Right lobe of liver (tissue), 6 donors: Measurements from ENCODE around the gene MID2. TPM values are rescaled to one million over a fixed set of nuclear protein-coding genes. Genes with fewer than 3 reads are reported as not detected.

ENCODE experiments used
- ATAC-seq, 4 donors: fragments of 200-7000 bp; cut with Tn5 transposase; one replicate each; pipeline ENCODE4 v1.9.1; 2020; ENCODE audit warnings: mild to moderate bottlenecking in 4 of 4, moderate library complexity in 4 of 4
- DNase-seq, 3 donors: peaks; one replicate each; pipeline ENCODE4 v3.0.0-alpha.2; 2020
- H3K27ac ChIP-seq, 3 donors: fragments of 200-600 bp; one replicate each; pipeline ENCODE4 v1.8.0; 2022
- H3K27me3 ChIP-seq, 2 donors: fragments of 200-600 bp; one replicate each; pipeline ENCODE4 v1.8.0; 2022
- H3K36me3 ChIP-seq, 4 donors: fragments of 200-600 bp; sonication (generic) in 1 of 4; one replicate each; pipeline versions ENCODE4 v1.5.1 to v1.8.0; 2017 to 2022; ENCODE audit warnings: control low read depth in 1 of 4
- H3K4me1 ChIP-seq, 4 donors: fragments of 200-600 bp; sonication (generic) in 1 of 4; one replicate each; pipeline versions ENCODE4 v1.5.1 to v1.8.0; 2017 to 2022; ENCODE audit warnings: control low read depth in 1 of 4
- H3K4me3 ChIP-seq, 3 donors: fragments of 200-600 bp; one replicate each; pipeline ENCODE4 v1.8.0; 2022
- H3K9me3 ChIP-seq, 4 donors: fragments of 200-600 bp; sonication (generic) in 1 of 4; one replicate each; pipeline versions ENCODE4 v1.5.1 to v1.8.0; 2017 to 2022; ENCODE audit warnings: control low read depth in 1 of 4
- CTCF ChIP-seq, 4 donors: fragments of 200-600 bp in 3 of 4; fragments of 450-650 bp in 1 of 4; IDR thresholded peaks; one replicate each; pipeline versions ENCODE4 v1.5.1 to v1.8.0; 2016 to 2022; ENCODE audit warnings: antibody characterized with exemption in 4 of 4, mild to moderate bottlenecking in 2 of 4
- POLR2A ChIP-seq: fragments of 450-650 bp; IDR thresholded peaks from one replicate; pipeline ENCODE4 v1.6.1; 2017; ENCODE audit warnings: antibody characterized with exemption, mild to moderate bottlenecking
- WGBS: methylation state at CpG from one replicate; pipeline ENCODE4 v1.1.6; 2018; ENCODE audit warnings: low coverage, low lambda C conversion rate; ENCODE audit not compliant: insufficient coverage; ENCODE audit errors: missing lambda C conversion rate; 5-methylcytosine and 5-hydroxymethylcytosine counted together
- intact Hi-C, 2 donors: fragments of 100-400 bp; cut with DNase I; formaldehyde crosslinking; loops; one replicate each; pipeline versions ENCODE4 v1.11.2 to v1.14.1; 2022
- total RNA-seq, 6 experiments: library from RNA; depleted of rRNA in 2 of 6; stranded (reverse); fragments of >200 nt in 2 of 6; fragmentation: NEBNext Ultra II Directional in 3 of 6; extraction: Animal tissue kit (Norgen Biotek cat#: 25700) in 3 of 6; gene quantifications; one replicate each; pipeline versions ENCODE4 v1.1.0 to v1.2.4, GENCODE V29; 2016 to 2023
- donor health status: DM: no; HTN: yes; CAD: no.
- donor health status: DM: no; HTN: no; CAD: no.
- donor health status: DM: no; HTN: no; CAD: no.
- donor health status: DM: no; HTN: yes; CAD: no.
- donor health status: DM: no; HTN: yes; CAD: no.

MID2 gene
- total RNA-seq, 6 experiments from 2014 or later: 6.3 to 13.8 (median 11.8) TPM

- intact Hi-C loops: no loop called here
- H3K4me1 ChIP-seq: no peaks in the 10 kb centered on the region
- no peak overlapping the region for H3K4me3 ChIP-seq
- TF ChIP-seq CTCF (IDR thresholded peaks at IDR 0.05) (no peak), POLR2A (no peak)
- no peaks in the 10 kb centered on the region for H3K27me3 ChIP-seq
- WGBS: 56% methylated on average over 4 of the region's 4 CpGs
- ATAC-seq (no peak), DNase-seq (no peak)
- no peaks in the 10 kb centered on the region for H3K9me3 ChIP-seq
- no peak overlapping the region for H3K27ac ChIP-seq
- no peaks in the 10 kb centered on the region for H3K36me3 ChIP-seq
Observed at GRCh38 chrX:107827852-107828251, 2.2 kb downstream of the MID2 start.

GRCh38 chrX:107829878-107830277, 4.2 kb downstream of the MID2 start:
- 62% methylated on average over 1 of the region's 1 CpG for WGBS
- DNase-seq (no peak), ATAC-seq (no peak)
- intact Hi-C loops: no loop called here
- no peak for TF ChIP-seq CTCF (IDR thresholded peaks at IDR 0.05)
- TF ChIP-seq POLR2A: no peak
- no peaks in the 10 kb centered on the region for H3K27me3 ChIP-seq
- no peak overlapping the region for H3K27ac ChIP-seq
- peaks cover 0 to 5% (median 0%) of the 10 kb centered on the region in 4 donors for H3K4me1 ChIP-seq
- H3K9me3 ChIP-seq: no peaks in the 10 kb centered on the region
- no peak overlapping the region for H3K4me3 ChIP-seq
- H3K36me3 ChIP-seq: no peaks in the 10 kb centered on the region

GRCh38 chrX:107831071-107831730, 5.5 kb downstream of the MID2 start:
- Histone ChIP-seq H3K27ac (no peak overlapping the region), H3K27me3 (no peaks in the 10 kb centered on the region), H3K9me3 (no peaks in the 10 kb centered on the region), H3K4me1 (peaks cover 0 to 5% (median 0%) of the 10 kb centered on the region in 4 donors), H3K36me3 (no peaks in the 10 kb centered on the region), H3K4me3 (no peak overlapping the region)
- DNase-seq (no peak), ATAC-seq (no peak)
- no peak for TF ChIP-seq POLR2A
- intact Hi-C loops: no loop called here
- WGBS: 72% methylated on average over 7 of the region's 7 CpGs

DNA sequence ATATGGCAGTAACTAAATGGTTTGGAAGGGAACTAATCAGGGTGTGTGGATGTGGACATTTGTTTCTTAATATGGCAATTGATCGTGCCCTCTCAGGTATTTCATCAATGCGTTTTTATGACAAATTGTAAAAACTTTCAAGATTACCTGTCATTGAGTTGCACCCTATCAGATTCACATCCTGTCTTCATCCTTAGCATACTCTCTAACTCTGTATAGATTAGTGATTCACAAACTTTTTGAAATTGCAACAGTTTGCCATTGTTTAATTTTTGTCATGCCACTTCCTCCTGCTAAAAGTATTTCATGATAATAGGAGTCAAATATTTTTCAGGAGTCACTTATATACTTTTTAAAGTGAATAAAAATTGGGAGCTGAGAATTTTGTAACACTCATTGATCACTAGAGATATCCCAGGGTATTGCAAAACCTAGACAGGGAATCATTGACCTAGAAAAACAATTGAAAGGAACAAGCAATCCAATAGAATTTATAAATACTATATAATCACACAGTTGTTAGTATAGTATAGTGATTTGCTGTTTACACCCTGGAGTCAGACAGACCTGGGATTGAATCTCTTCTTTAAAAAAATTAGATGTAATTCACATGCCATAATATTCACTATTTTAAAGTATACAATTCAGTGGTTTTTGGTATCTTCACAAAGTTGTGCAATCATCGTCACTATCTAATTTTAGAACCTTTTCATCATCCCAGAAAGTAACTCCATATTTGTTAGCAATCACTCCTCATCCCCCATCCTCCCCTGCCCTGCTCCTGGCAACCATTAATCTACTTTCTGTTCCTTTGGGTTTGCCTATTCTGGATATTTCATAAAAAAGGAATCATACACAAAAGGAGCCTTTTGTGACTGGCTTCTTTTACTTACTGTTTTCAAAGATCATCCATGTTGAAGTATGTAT, 8.9 kb downstream of the MID2 start:
- DNase-seq (no peak), ATAC-seq (peak in 3 of 4 donors; percentile 60 to 73 (median 66))
- H3K4me1 ChIP-seq: peaks cover 0 to 12% (median 0%) of the 10 kb centered on the region in 4 donors
- no peak overlapping the region for H3K27ac ChIP-seq
- H3K9me3 ChIP-seq: no peaks in the 10 kb centered on the region
- 38% methylated on average over 3 of the region's 3 CpGs for WGBS
- H3K4me3 ChIP-seq: no peak overlapping the region
- intact Hi-C loops: no loop called here
- H3K27me3 ChIP-seq: no peaks in the 10 kb centered on the region
- H3K36me3 ChIP-seq: no peaks in the 10 kb centered on the region
- TF ChIP-seq CTCF (IDR thresholded peaks at IDR 0.05) (no peak), POLR2A (no peak)

DNA sequence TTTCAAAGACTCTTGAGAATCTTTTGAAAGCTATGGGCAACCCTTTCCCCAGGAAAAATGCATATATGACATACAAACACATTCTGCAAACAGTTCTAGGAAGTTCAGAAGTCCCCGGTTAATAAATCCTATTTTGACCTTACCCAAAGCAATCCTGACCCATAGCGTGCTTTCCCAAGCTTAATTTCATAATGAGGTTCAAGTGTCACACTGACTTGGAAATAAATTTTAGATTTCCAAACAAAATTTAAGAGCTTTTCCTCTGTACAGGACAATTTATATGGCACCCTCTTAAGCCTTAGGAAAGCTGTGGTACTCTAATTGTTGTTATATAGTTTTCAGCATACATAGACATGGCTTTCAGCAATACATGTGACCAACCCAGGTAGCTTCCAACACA, 11.3 kb downstream of the MID2 start:
- Histone ChIP-seq H3K27me3 (no peaks in the 10 kb centered on the region), H3K9me3 (no peaks in the 10 kb centered on the region), H3K4me1 (peaks cover 0 to 12% (median 0%) of the 10 kb centered on the region in 4 donors), H3K27ac (no peak overlapping the region), H3K36me3 (no peaks in the 10 kb centered on the region), H3K4me3 (no peak overlapping the region)
- ATAC-seq (peak in 2 of 4 donors; percentile 32 to 39), DNase-seq (no peak)
- TF ChIP-seq POLR2A (no peak), CTCF (IDR thresholded peaks at IDR 0.05) (no peak)
- 56% methylated on average over 2 of the region's 2 CpGs for WGBS
- intact Hi-C loops: no loop called here
